Right kidney (tissue), 1 donor: ENCODE data around the gene SLC35G2.
"Not testable (repeated sequence)": the region's sequence is repeated elsewhere in the genome, so short reads cannot be mapped to it uniquely, and the experiment has no call there.

Experiments used
- DNase-seq: peaks from one replicate; pipeline ENCODE4 v3.0.0-alpha.2; 2016

The SLC35G2 gene

DNA sequence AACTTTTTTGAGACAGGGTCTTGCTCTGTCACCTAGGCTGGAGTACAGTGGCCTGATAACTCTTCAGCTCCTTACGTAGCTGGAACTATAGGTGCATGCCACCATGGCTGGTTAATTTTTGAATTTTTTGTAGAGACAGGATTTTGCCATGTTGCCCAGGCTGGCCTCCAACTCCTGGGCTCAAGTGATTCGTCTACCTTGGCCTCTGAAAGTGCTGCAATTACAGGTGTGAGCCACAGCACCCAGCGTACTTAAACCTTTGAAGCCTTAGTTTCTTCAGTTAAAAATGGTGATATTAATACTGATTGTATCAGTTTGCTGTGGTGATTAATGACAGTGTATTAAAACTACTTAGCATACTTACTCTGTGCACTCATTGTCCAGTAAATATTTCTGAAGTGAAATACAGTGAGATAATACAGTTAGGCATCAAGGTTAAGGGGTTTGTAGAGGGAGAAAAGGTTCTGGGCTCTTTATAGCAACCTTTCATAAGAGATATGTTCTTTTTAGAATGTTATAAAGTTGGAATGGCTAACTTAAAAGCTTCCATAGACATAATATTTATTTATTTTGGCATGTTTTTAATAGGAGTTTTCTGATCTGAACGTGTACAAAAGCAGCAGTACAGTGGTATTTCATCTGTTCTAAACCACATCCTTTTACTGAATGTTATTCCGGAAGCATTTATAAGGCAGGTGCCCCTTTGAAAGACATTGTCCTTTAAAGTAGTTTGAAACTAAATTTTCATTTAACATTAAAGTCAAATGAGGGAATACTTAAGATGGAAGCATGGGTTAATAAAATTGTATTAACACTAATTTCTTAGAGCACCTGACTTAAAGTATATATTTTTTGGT is 66.7 kb downstream of the SLC35G2 start:
- no peak for DNase-seq

DNA sequence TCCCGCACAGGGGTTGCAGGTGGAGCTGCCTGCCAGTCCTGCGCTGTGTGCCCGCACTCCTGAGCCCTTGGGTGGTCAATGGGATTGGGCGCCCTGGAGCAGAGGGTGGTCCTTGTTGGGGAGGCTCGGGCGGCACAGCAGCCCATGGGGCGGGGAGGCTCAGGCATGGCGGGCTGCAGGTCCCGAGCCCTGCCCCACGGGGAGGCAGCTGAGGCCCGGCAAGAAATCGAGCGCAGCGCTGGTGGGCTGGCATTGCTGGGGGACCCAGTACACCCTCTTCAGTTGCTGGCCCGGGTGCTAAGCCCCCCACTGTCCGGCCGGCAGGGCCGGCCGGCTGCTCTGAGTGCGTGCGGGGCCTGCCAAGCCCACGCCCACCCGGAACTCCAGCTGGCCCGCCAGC is 71.0 kb downstream of the SLC35G2 start:
- no peak for DNase-seq

DNA sequence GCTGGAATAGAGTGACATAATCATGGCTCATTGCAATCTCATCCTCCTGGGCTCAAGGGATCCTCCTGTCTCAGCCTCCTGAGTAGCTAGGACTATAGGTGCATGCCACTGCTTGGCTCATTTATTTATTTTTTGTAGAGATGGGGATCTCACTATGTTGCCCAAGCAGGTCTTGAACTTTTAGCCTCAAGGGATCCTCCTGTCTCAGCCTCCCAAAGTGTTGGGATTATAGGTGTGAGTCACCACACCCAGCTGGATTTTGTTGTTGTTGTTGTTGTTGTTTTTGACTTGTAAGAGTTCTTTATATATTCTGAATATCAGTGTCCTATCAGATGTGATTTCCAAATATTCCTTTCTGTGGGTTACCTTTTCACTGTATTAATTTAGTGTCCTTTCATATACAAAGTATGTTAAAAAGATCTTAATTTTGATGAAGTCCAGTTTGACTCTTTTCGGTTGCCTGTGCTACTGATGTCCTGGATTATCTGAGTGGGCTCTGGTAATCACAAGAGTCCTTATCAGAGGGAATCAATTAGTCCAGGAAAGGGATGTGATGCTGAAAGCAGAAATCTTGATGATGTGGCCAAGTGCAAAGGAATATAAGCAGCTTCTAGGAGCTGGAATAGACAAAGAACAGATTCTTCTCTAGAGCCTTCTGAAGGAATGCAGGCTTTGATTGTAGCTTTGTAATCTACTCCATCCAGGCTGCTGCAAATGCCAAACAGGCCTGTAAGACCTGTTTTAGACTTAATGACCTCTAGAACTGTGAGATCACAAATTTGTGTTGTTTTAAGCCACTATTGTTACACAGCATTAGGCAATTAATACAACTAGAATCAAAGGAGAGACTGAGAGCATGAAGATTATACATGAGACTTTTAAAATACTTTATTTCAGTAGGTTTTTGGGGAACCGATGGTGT is 73.3 kb downstream of the SLC35G2 start:
- DNase-seq, result no peak

DNA sequence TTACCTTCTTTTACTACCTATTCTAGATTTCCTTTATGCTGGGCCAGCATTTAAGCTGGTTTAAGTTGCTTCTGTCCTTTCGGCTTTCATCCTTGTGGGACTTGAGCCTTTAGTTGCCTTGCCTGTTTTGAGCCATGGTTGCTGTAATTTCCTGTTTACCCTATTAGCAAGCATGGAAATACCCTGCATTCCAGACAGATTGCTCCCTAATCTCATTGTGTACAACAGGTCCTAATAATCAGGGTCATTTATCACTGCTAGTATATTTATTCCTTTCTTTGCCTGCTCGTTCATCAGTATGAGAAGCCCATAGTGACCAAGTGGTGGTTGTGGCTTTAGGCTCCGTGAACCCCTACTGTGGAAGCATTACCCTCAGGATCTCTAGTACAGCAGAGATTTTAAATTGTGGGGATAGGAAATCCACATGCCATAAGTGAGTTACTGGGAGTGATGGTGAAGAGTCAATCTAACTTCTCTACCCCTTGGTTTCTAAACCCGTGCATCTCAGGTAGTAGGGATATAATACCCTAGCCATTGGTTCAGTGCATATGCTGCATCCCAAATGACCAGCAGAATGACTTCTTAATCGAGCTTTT is 75.0 kb downstream of the SLC35G2 start:
- no peak for DNase-seq

DNA sequence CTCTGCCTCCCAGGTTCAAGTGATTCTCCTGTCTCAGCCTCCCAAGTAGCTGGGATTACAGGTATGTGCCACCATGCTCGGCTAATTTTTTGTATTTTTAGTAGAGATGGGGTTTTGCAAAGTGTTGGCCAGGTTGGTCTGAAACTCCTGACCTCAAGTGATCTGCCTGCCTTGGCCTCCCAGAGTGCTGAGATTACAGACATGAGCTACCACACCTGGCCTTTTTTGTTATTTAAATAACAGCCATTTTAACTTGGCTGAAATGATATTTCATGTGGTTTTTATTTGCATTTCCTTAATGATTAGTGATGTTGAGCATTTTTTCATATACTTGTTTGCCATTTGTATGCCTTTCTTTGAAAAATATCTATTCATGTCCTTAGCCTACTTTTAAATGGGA is 78.2 kb downstream of the SLC35G2 start:
- not testable (repeated sequence) for DNase-seq

DNA sequence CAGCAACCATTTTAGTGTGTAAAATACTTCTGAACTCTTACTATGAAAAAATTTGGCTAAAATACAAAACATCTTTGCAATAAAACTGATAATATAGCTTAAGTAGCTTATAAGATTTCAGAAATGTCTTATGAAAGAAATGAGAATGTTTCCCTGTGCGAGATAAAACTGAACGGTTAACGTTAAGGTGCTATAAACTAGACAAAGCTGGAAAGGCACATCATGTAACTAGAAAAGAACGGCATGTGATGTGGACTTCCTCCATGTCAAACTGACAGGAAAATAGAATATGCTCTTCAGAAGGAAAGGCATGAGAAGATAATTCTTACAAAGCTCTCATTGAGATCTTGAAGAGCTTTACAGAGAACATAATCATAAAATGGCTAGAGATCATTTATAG is 79.6 kb downstream of the SLC35G2 start:
- DNase-seq, result no peak

DNA sequence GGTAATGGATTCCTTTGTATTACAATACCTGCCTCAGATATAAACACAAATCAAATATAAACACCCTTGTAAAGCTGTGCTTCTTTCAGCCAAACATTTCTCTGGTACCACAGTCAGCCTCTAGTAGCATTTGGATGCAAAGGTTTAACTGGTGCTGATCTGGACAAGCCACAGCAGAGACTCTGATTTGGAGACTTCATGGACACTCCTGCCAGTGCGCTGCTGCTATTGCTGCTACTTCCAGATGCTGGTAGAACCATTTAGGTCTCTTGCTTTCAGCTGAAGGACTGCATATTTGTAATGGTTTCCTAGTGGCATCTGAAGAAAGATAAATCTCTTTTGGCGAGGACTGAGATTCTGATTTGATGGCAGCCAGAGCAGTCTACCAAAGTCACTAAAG is 80.0 kb downstream of the SLC35G2 start:
- no peak for DNase-seq

DNA sequence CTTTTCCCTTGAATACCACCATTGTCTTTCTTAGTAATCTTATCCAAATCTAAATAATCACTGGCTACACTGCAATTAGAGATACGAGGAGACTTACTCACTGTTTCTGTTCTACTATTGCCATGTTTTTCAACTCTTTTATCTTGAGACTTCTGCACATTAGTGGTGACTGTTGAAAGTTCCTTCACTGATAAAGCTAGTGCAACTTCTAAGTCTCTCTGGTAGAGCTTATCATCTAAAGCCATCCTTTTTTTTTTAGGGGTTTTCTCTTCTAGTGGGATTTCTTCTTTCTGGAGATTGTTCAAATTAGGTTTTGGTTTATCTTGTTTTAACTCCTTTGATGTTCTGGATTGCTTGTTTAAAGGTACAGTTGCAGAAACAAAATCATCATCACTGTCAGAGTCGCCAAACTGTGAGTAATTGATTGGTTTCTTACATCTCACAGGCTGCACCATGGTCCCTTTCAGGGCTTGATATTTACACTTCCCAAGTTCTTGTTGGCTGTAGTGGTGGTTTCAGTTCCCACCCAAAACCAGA is 80.8 kb downstream of the SLC35G2 start:
- no peak for DNase-seq

DNA sequence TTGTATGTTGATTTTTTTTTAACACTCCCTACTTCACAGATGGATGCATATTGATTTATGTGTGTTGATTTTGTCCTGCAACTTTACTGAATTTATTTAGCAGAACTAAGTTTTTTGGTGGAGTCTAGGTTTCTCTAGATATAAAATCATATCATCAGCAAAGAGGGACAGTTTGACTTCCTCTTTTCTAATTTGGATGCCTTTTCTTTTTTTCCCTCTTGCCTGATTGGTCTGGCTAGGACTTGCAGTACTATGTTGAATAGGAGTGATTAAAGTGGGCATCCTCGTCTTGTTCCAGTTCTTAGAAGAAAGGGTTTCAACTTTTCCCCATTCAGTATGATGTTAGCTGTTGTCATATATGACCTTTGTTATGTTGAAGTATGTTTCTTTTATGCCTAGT is 81.8 kb downstream of the SLC35G2 start:
- not testable (repeated sequence) for DNase-seq

DNA sequence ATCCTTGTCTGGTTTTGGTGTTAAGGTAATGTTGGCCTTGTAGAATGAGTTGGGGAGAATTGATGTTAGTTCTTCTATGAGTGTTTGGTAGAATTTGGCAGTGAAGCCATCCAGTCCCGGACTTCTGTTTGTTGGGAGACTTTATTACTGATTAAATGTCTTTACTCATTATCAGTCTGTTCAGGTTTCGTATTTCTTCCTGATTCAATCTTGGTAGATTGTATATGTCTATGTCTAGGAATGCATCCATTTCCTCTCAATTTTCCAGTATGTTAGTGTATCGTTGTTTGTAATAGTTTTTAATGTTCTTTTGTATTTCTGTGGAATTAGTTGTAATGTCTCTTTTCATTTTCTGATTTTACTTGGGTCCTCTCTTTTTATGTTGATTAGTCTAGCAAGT is 82.5 kb downstream of the SLC35G2 start:
- DNase-seq, result no peak

DNA sequence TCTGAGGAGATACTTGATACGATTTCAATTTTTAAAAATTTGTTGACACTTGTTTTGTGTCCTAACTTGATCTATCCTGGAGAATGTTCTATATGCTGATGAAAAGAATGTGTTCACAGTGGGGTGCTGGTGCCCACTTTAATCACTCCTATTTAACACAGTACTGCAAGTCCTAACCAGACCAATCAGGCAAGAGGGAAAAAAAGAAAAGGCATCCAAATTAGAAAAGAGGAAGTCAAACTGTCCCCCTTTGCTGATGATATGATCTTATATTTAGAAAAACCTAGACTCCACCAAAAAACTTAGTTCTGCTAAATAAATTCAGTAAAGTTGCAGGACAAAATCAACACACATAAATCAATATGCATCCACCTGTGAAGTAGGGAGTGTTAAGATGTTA is 83.6 kb downstream of the SLC35G2 start:
- DNase-seq, result not testable (repeated sequence)

DNA sequence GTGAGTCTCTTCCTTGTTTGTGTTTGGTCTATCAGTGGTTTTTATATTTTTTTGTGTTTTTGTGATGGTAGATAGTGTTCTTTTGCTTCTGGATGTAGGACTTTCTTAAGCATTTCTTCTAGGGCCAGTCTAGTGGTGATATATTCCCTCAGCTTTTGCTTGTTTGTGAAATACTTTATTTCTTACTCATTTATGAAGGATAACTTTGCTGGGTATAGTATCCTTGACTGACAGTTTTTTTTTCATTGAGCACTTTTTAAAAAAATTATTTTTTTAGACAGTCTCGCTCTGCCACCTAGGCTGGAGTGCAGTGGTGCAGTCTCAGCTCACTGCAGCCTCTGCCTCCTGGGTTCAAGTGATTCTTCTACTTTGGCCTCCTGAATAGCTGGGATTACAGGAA is 85.0 kb downstream of the SLC35G2 start:
- DNase-seq, result no peak

DNA sequence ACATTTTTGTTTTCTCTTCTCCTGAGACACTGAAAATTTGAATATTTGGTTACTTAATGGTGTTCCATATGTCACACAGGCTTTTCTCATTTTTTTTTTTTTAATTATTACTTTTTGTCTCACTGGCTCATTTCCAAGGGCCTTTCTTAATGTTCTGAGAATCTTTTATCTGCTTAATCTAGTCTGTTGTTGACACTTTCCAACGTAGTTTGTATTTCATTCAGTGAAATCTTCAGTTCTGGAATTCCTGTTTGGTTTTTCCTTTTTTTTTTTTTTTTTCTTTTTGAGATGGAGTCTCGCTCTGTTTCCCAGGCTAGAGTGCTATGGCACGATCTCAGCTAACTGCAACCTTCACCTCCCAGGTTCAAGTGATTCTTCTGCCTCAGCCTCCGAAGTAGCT is 85.8 kb downstream of the SLC35G2 start:
- DNase-seq, result no peak
